ENCODE data around the gene CYFIP2.

Gene CYFIP2

GRCh38 chr5:157271740-157272271 lies 5.9 kb downstream of the CYFIP2 start:
- peak; percentile 87 to 97 for DNase-seq
- Mint-ChIP-seq H3K4me3 (peak overlapping the region; percentile 81 to 84), H3K4me1 (peaks cover 85% of the 10 kb centered on the region), H3K27ac (peak overlapping the region; percentile 98), H3K9me3 (no peaks in the 10 kb centered on the region), H3K27me3 (no peaks in the 10 kb centered on the region)
- ATAC-seq = peak; percentile 92

GRCh38 chr5:157273131-157273556 lies 7.2 kb downstream of the CYFIP2 start:
- peak in 1 of 2 donors; percentile 69 for DNase-seq
- Mint-ChIP-seq H3K27ac (peak overlapping the region; percentile 98), H3K4me3 (peak overlapping the region; percentile 84 to 87), H3K9me3 (no peaks in the 10 kb centered on the region), H3K4me1 (peaks cover 86% of the 10 kb centered on the region), H3K27me3 (no peaks in the 10 kb centered on the region)
- ATAC-seq = peak; percentile 58

- H3K4me1 Mint-ChIP-seq = peaks cover 86% of the 10 kb centered on the region
- ATAC-seq (no peak), DNase-seq (no peak)
- no peaks in the 10 kb centered on the region for H3K9me3 Mint-ChIP-seq
- no peak overlapping the region for H3K27ac Mint-ChIP-seq
- no peaks in the 10 kb centered on the region for H3K27me3 Mint-ChIP-seq
- H3K4me3 Mint-ChIP-seq = peak overlapping the region in 1 of 2 donors; percentile 33
Measured at GRCh38 chr5:157275403-157275802, 9.5 kb downstream of the CYFIP2 start.

GRCh38 chr5:157278319-157279037 lies 12.6 kb downstream of the CYFIP2 start:
- ATAC-seq (no peak), DNase-seq (no peak)
- Mint-ChIP-seq H3K27me3 (no peaks in the 10 kb centered on the region), H3K9me3 (peaks cover 6 to 9% of the 10 kb centered on the region in 2 donors), H3K27ac (peak overlapping the region in 1 of 2 donors; percentile 11), H3K4me3 (no peak overlapping the region), H3K4me1 (peaks cover 86% of the 10 kb centered on the region)

GRCh38 chr5:157279605-157280239 lies 13.8 kb downstream of the CYFIP2 start:
- Mint-ChIP-seq H3K27ac (peak overlapping the region; percentile 59 to 84), H3K27me3 (no peaks in the 10 kb centered on the region), H3K9me3 (peaks cover 6 to 9% of the 10 kb centered on the region in 2 donors), H3K4me1 (peaks cover 93% of the 10 kb centered on the region), H3K4me3 (peak overlapping the region; percentile 43 to 73)
- DNase-seq (no peak), ATAC-seq (no peak)

GRCh38 chr5:157280927-157281326 lies 15.0 kb downstream of the CYFIP2 start:
- DNase-seq = no peak
- Mint-ChIP-seq H3K4me1 (peaks cover 96% of the 10 kb centered on the region), H3K27me3 (no peaks in the 10 kb centered on the region), H3K27ac (peak overlapping the region; percentile 92 to 93), H3K4me3 (peak overlapping the region; percentile 24 to 68), H3K9me3 (peaks cover 6 to 9% of the 10 kb centered on the region in 2 donors)
- ATAC-seq = peak; percentile 36

GRCh38 chr5:157282150-157282549 lies 16.2 kb downstream of the CYFIP2 start:
- H3K4me3 Mint-ChIP-seq = peak overlapping the region; percentile 2 to 18
- peaks cover 6 to 9% of the 10 kb centered on the region in 2 donors for H3K9me3 Mint-ChIP-seq

GRCh38 chr5:157283434-157283833 lies 17.5 kb downstream of the CYFIP2 start:
- Mint-ChIP-seq H3K4me1 (peaks cover 94% of the 10 kb centered on the region), H3K27me3 (no peaks in the 10 kb centered on the region)
- ATAC-seq = peak; percentile 76

More at GRCh38 chr5:157282150-157282549, 16.2 kb downstream of the CYFIP2 start:
- Mint-ChIP-seq H3K4me1 (peaks cover 92% of the 10 kb centered on the region), H3K27me3 (no peaks in the 10 kb centered on the region), H3K27ac (peak overlapping the region; percentile 42 to 75)
- DNase-seq = no peak
- peak; percentile 56 for ATAC-seq

GRCh38 chr5:157284458-157285212 lies 18.7 kb downstream of the CYFIP2 start:
- no peak for DNase-seq
- Mint-ChIP-seq H3K4me1 (peaks cover 94% of the 10 kb centered on the region), H3K9me3 (peaks cover 6 to 9% of the 10 kb centered on the region in 2 donors), H3K27ac (no peak overlapping the region), H3K27me3 (no peaks in the 10 kb centered on the region), H3K4me3 (no peak overlapping the region)
- ATAC-seq = no peak

More at GRCh38 chr5:157283434-157283833, 17.5 kb downstream of the CYFIP2 start:
- peak overlapping the region; percentile 14 to 18 for H3K4me3 Mint-ChIP-seq
- no peak overlapping the region for H3K27ac Mint-ChIP-seq
- no peak for DNase-seq
- peaks cover 6 to 9% of the 10 kb centered on the region in 2 donors for H3K9me3 Mint-ChIP-seq

GRCh38 chr5:157285310-157286035 lies 19.6 kb downstream of the CYFIP2 start:
- Mint-ChIP-seq H3K4me3 (no peak overlapping the region), H3K4me1 (peaks cover 94% of the 10 kb centered on the region), H3K27me3 (no peaks in the 10 kb centered on the region), H3K9me3 (peaks cover 6 to 9% of the 10 kb centered on the region in 2 donors), H3K27ac (no peak overlapping the region)
- DNase-seq (no peak), ATAC-seq (no peak)

- Mint-ChIP-seq H3K27ac (no peak overlapping the region), H3K9me3 (peaks cover 3 to 6% of the 10 kb centered on the region in 2 donors), H3K4me1 (peaks cover 94% of the 10 kb centered on the region), H3K4me3 (no peak overlapping the region), H3K27me3 (no peaks in the 10 kb centered on the region)
- ATAC-seq (no peak), DNase-seq (no peak)
Measured at GRCh38 chr5:157286761-157287211, 20.9 kb downstream of the CYFIP2 start.

- ATAC-seq (peak; percentile 34), DNase-seq (no peak)
- Mint-ChIP-seq H3K27ac (peak overlapping the region in 1 of 2 donors; percentile 59), H3K9me3 (no peaks in the 10 kb centered on the region), H3K27me3 (no peaks in the 10 kb centered on the region), H3K4me1 (peaks cover 92% of the 10 kb centered on the region), H3K4me3 (no peak overlapping the region)
Measured at GRCh38 chr5:157288405-157289163, 22.7 kb downstream of the CYFIP2 start.

- H3K27me3 Mint-ChIP-seq = no peaks in the 10 kb centered on the region
- no peak overlapping the region for H3K4me3 Mint-ChIP-seq
- DNase-seq = no peak
- no peaks in the 10 kb centered on the region for H3K9me3 Mint-ChIP-seq
- H3K27ac Mint-ChIP-seq = no peak overlapping the region
- H3K4me1 Mint-ChIP-seq = peaks cover 89% of the 10 kb centered on the region
- no peak for ATAC-seq
Measured at GRCh38 chr5:157289164-157289819, 23.4 kb downstream of the CYFIP2 start.

Measured in stimulated activated naive CD8-positive, alpha-beta T cell treated with anti-CD3 and anti-CD28 coated beads, Interleukin-15, amount 100 ng/mL, for 72 hours (primary cell).